ENCODE measurements around the gene HDAC9.

DNA sequence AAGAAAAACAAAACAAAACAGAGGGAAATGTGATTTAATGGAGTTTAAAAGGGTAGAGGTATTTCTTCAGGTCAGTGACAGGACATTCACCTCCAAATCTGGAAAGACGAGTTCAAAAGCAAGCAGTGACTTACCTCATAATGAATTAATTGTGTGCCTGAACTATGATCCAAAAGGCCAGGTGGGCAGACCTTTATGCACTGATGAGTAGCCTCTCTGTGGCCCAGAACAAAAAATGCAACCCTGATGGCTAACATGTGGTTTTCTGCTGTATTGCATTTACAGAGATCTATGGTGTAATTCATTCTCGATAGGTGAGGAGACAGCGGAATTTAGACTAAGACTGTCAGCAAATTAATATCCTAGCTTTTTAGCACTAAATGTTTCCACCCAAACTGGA, 142.0 kb downstream of the HDAC9 start:
- TF ChIP-seq, protein P1, sequence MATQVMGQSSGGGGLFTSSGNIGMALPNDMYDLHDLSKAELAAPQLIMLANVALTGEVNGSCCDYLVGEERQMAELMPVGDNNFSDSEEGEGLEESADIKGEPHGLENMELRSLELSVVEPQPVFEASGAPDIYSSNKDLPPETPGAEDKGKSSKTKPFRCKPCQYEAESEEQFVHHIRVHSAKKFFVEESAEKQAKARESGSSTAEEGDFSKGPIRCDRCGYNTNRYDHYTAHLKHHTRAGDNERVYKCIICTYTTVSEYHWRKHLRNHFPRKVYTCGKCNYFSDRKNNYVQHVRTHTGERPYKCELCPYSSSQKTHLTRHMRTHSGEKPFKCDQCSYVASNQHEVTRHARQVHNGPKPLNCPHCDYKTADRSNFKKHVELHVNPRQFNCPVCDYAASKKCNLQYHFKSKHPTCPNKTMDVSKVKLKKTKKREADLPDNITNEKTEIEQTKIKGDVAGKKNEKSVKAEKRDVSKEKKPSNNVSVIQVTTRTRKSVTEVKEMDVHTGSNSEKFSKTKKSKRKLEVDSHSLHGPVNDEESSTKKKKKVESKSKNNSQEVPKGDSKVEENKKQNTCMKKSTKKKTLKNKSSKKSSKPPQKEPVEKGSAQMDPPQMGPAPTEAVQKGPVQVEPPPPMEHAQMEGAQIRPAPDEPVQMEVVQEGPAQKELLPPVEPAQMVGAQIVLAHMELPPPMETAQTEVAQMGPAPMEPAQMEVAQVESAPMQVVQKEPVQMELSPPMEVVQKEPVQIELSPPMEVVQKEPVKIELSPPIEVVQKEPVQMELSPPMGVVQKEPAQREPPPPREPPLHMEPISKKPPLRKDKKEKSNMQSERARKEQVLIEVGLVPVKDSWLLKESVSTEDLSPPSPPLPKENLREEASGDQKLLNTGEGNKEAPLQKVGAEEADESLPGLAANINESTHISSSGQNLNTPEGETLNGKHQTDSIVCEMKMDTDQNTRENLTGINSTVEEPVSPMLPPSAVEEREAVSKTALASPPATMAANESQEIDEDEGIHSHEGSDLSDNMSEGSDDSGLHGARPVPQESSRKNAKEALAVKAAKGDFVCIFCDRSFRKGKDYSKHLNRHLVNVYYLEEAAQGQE (IDR thresholded peaks at IDR 0.05; ENCODE audit: insufficient read depth in 1 of 2, low read depth in 2 of 2, low read length in 2 of 2) = no peak
- TF ChIP-seq SIN3A (IDR thresholded peaks at IDR 0.05; ENCODE audit: borderline replicate concordance, insufficient read depth, low read length) (no peak), POLR2AphosphoS5 (IDR thresholded peaks at IDR 0.05; ENCODE audit: low read depth, low read length) (no peak)

Data from PFSK-1 (cell line).